H1 (cell line): ENCODE measurements around the gene UCMA. TPM values are rescaled to one million over a fixed set of nuclear protein-coding genes. Genes with fewer than 3 reads are reported as not detected.

Experiments used
- CTCF ChIA-PET: fragments of 300-600 bp; sonication (Branson Sonifier 250); formaldehyde crosslinking; loops from one replicate; lab custom pipeline; 2021; ENCODE audit not compliant: partially characterized antibody; lab: Charles Lee
- POLR2A ChIA-PET: fragments of 300-600 bp; sonication (Branson Sonifier 250); formaldehyde crosslinking; loops from one replicate; lab custom pipeline; 2021; ENCODE audit warnings: inconsistent platforms; ENCODE audit not compliant: partially characterized antibody; lab: Charles Lee
- DNase-seq, 2 experiments: peaks; one replicate each; pipeline versions ENCODE4 v3.0.0 to v3.0.0-alpha.2; 2010 to 2022; ENCODE audit warnings: low spot score in 2 of 2, low read depth in 1 of 2, mixed read lengths in 1 of 2
- FAIRE-seq: peaks from 2 replicates; lab custom pipeline; 2011; peaks lifted over from hg19 to GRCh38; lab: Jason Lieb, UNC
- H2AFZ ChIP-seq: 2 replicates; pipeline ENCODE4 v1.8.1; 2012; ENCODE audit warnings: low read length, inconsistent platforms
- H2AK5ac ChIP-seq: 2 replicates; pipeline ENCODE4 v1.6.1; 2013; ENCODE audit warnings: low read depth, low read length
- H2BK120ac ChIP-seq: replicated peaks from 2 replicates; pipeline ENCODE3; 2013; ENCODE audit warnings: low read depth, low read length, inconsistent platforms
- H2BK12ac ChIP-seq: 2 replicates; pipeline ENCODE4 v1.6.1; 2013; ENCODE audit warnings: low read depth, low read length
- H2BK15ac ChIP-seq: 2 replicates; pipeline ENCODE4 v1.6.1; 2013; ENCODE audit warnings: low read length
- H2BK20ac ChIP-seq: 2 replicates; pipeline ENCODE4 v1.6.1; 2013; ENCODE audit warnings: low read length
- H2BK5ac ChIP-seq: 2 replicates; pipeline ENCODE4 v1.6.1; 2013; ENCODE audit warnings: low read depth, low read length
- H3K14ac ChIP-seq: 2 replicates; pipeline ENCODE4 v1.6.1; 2013; ENCODE audit warnings: inconsistent platforms; ENCODE audit not compliant: insufficient read length
- H3K18ac ChIP-seq: 2 replicates; pipeline ENCODE4 v1.6.1; 2013; ENCODE audit warnings: low read length; ENCODE audit errors: extremely low read depth
- H3K23ac ChIP-seq: 2 replicates; pipeline ENCODE4 v1.6.1; 2013; ENCODE audit warnings: inconsistent platforms; ENCODE audit not compliant: insufficient read length
- H3K23me2 ChIP-seq: 2 replicates; pipeline ENCODE4 v1.6.1; 2013; ENCODE audit warnings: low read depth, low read length
- H3K27ac ChIP-seq: 2 replicates; pipeline ENCODE4 v1.6.1; 2011; ENCODE audit warnings: low read depth, low read length, inconsistent platforms
- H3K27me3 ChIP-seq, 4 experiments: replicated peaks in 1 of 4; 1 replicate in 1 of 4; 2 replicates in 3 of 4; pipeline versions ENCODE4 v1.6.1 to v1.8.1; 2011 to 2013; ENCODE audit warnings: low read length in 3 of 4, mild to moderate bottlenecking in 3 of 4, inconsistent platforms in 2 of 4, mixed read lengths in 2 of 4, moderate library complexity in 1 of 4; ENCODE audit not compliant: control insufficient read depth in 3 of 4, insufficient read depth in 3 of 4; ENCODE audit errors: extremely low read depth in 1 of 4
- H3K36me3 ChIP-seq, 4 experiments: 2 replicates each; pipeline versions ENCODE4 v1.6.1 to v1.8.1; 2011 to 2013; ENCODE audit warnings: mild to moderate bottlenecking in 4 of 4, low read length in 3 of 4, moderate library complexity in 2 of 4, control low read depth in 1 of 4, inconsistent platforms in 1 of 4; ENCODE audit not compliant: insufficient read depth in 4 of 4, control insufficient read depth in 2 of 4
- H3K4ac ChIP-seq: replicated peaks from 2 replicates; pipeline ENCODE3; 2013; ENCODE audit warnings: low read length, low read depth, mixed read lengths, inconsistent platforms; ENCODE audit not compliant: insufficient read length
- H3K4me1 ChIP-seq, 4 experiments: replicated peaks in 1 of 4; 1 replicate in 1 of 4; 2 replicates in 3 of 4; pipeline versions ENCODE4 v1.6.1 to v1.8.1; 2011 to 2013; ENCODE audit warnings: low read length in 3 of 4, inconsistent platforms in 2 of 4, mixed read lengths in 1 of 4; ENCODE audit not compliant: insufficient read depth in 4 of 4, control insufficient read depth in 3 of 4
- H3K4me2 ChIP-seq, 2 experiments: 2 replicates each; pipeline versions ENCODE4 v1.6.1 to v1.8.1; 2011 to 2013; ENCODE audit warnings: low read depth in 2 of 2, low read length in 2 of 2, control low read depth in 1 of 2, inconsistent platforms in 1 of 2, mild to moderate bottlenecking in 1 of 2; ENCODE audit not compliant: insufficient read depth in 1 of 2
- H3K4me3 ChIP-seq, 4 experiments: fragments of 200-600, 300-600 bp in 1 of 4; sonication (generic), shearing (Covaris generic), sonication (Bioruptor Twin) in 1 of 4; 2 replicates each; pipeline versions ENCODE4 v1.5.1 to v1.8.1; 2011 to 2016; ENCODE audit warnings: low read length in 4 of 4, low read depth in 3 of 4, control low read depth in 2 of 4, inconsistent platforms in 2 of 4, mild to moderate bottlenecking in 2 of 4, mixed read lengths in 1 of 4, moderate library complexity in 1 of 4; ENCODE audit not compliant: insufficient read depth in 2 of 4; ENCODE audit errors: extremely low read depth in 1 of 4
- H3K56ac ChIP-seq: replicated peaks from 2 replicates; pipeline ENCODE3; 2013; ENCODE audit warnings: low read depth, mild to moderate bottlenecking, mixed read lengths, low read length, inconsistent platforms; ENCODE audit not compliant: insufficient read length
- H3K79me1 ChIP-seq: 2 replicates; pipeline ENCODE4 v1.6.1; 2013; ENCODE audit warnings: low read depth, low read length, control low read depth
- H3K79me2 ChIP-seq, 2 experiments: 2 replicates each; pipeline versions ENCODE4 v1.6.1 to v1.8.1; 2012 to 2013; ENCODE audit warnings: low read length in 2 of 2, mild to moderate bottlenecking in 2 of 2, inconsistent platforms in 1 of 2; ENCODE audit not compliant: insufficient read depth in 2 of 2, control insufficient read depth in 1 of 2
- H3K9ac ChIP-seq, 4 experiments: replicated peaks in 1 of 4; 1 replicate in 1 of 4; 2 replicates in 3 of 4; pipeline versions ENCODE4 v1.6.1 to v1.8.1; 2011 to 2013; ENCODE audit warnings: low read depth in 3 of 4, low read length in 3 of 4, control low read depth in 2 of 4, mild to moderate bottlenecking in 2 of 4, moderate library complexity in 2 of 4, inconsistent platforms in 1 of 4; ENCODE audit errors: extremely low read depth in 1 of 4
- H3K9me3 ChIP-seq, 2 experiments: 2 replicates each; pipeline versions ENCODE4 v1.6.1 to v1.8.1; 2012 to 2013; ENCODE audit warnings: mild to moderate bottlenecking in 2 of 2, moderate library complexity in 2 of 2, control low read depth in 1 of 2, inconsistent platforms in 1 of 2, low read depth in 1 of 2, low read length in 1 of 2, mixed read lengths in 1 of 2; ENCODE audit not compliant: insufficient read depth in 2 of 2
- H4K20me1 ChIP-seq, 2 experiments: replicated peaks in 1 of 2; 2 replicates each; pipeline versions ENCODE3 to v1.8.1; 2011 to 2013; ENCODE audit warnings: inconsistent platforms in 2 of 2, low read length in 2 of 2, mild to moderate bottlenecking in 1 of 2; ENCODE audit not compliant: insufficient read depth in 2 of 2, control insufficient read depth in 1 of 2
- H4K5ac ChIP-seq: 2 replicates; pipeline ENCODE4 v1.6.1; 2013; ENCODE audit warnings: low read length, low read depth, mixed read lengths, inconsistent platforms; ENCODE audit not compliant: insufficient read length
- H4K8ac ChIP-seq: 2 replicates; pipeline ENCODE4 v1.8.0; 2013; ENCODE audit warnings: mild to moderate bottlenecking, moderate library complexity, low read length, inconsistent platforms; ENCODE audit not compliant: insufficient read depth; ENCODE audit errors: extremely low read depth
- H4K91ac ChIP-seq: replicated peaks from 2 replicates; pipeline ENCODE3; 2013; ENCODE audit warnings: low read length, mixed read lengths, inconsistent platforms; ENCODE audit not compliant: insufficient read length
- CBX5 ChIP-seq: fragments of 300-800, 300-1000 bp; sonication (generic); IDR thresholded peaks from 2 replicates; pipeline ENCODE4 v1.7.1; 2016; ENCODE audit warnings: antibody characterized with exemption, low read length, low read depth
- CEBPB ChIP-seq: IDR thresholded peaks from 2 replicates; pipeline ENCODE4 v1.6.1; 2012; ENCODE audit warnings: low read depth, low read length
- EP300 ChIP-seq, 2 experiments: IDR thresholded peaks; 1 replicate in 1 of 2; 2 replicates in 1 of 2; pipeline ENCODE4 v1.6.1; 2011 to 2012; ENCODE audit warnings: low read depth in 2 of 2, low read length in 2 of 2, mild to moderate bottlenecking in 2 of 2, borderline replicate concordance in 1 of 2, inconsistent platforms in 1 of 2, moderate library complexity in 1 of 2
- FOSL1 ChIP-seq: IDR thresholded peaks from 2 replicates; pipeline ENCODE4 v1.6.1; 2011; ENCODE audit warnings: mild to moderate bottlenecking, low read depth, low read length, moderate library complexity; ENCODE audit not compliant: insufficient read depth
- RFX5 ChIP-seq: IDR thresholded peaks from 2 replicates; pipeline ENCODE4 v1.6.1; 2011; ENCODE audit warnings: low read depth, low read length, improper control_type of control experiment, borderline replicate concordance
- SIX5 ChIP-seq: IDR thresholded peaks from 2 replicates; pipeline ENCODE4 v1.6.1; 2011; ENCODE audit warnings: mild to moderate bottlenecking, low read depth, low read length
- TAF7 ChIP-seq: optimal IDR thresholded peaks from 2 replicates; pipeline ENCODE3; 2011; ENCODE audit warnings: low read depth, mild to moderate bottlenecking, inconsistent platforms, low read length, moderate library complexity, borderline replicate concordance
- WGBS, 2 experiments: shearing (Covaris generic) in 1 of 2; methylation state at CpG; one replicate each; pipeline versions ENCODE4 v1.1.6 to v1.1.7; 2013 to 2015; ENCODE audit warnings: low lambda C conversion rate in 2 of 2, mixed read lengths in 2 of 2, inconsistent platforms in 1 of 2, low coverage in 1 of 2, missing lambda C conversion rate in 1 of 2; ENCODE audit not compliant: insufficient replicate concordance in 2 of 2, insufficient coverage in 1 of 2, insufficient read length in 1 of 2; ENCODE audit errors: extremely low coverage in 1 of 2, missing lambda C conversion rate in 1 of 2; 5-methylcytosine and 5-hydroxymethylcytosine counted together
- polyA plus RNA-seq, 7 experiments: library from polyadenylated mRNA; depleted of rRNA in 3 of 7; stranded (reverse) in 5 of 7; unstranded in 2 of 7; fragments of >200 nt in 5 of 7; fragments of 200-250 nt in 2 of 7; gene quantifications; 1 replicate in 5 of 7; 2 replicates in 1 of 7; 4 replicates in 1 of 7; pipeline versions ENCODE4 v1.2.1 to v1.2.3, GENCODE V29; 2011 to 2013; ENCODE audit warnings: missing spikeins in 2 of 7, mixed read lengths in 2 of 7
- total RNA-seq: library from RNA; stranded (reverse); fragmentation: NEBNext Ultra II Directional; extraction: Animal tissue kit (Norgen Biotek cat#: 25700); gene quantifications from 2 replicates; pipeline ENCODE4 v1.2.1, GENCODE V29; 2021
- TF ChIP-seq, protein P1 (sequence below), 3 experiments: IDR thresholded peaks; 1 replicate in 2 of 3; 2 replicates in 1 of 3; pipeline versions ENCODE4 v1.5.1 to v1.6.1; 2011; ENCODE audit warnings: low read length in 3 of 3, mild to moderate bottlenecking in 3 of 3, inconsistent platforms in 2 of 3, low read depth in 1 of 3, moderate library complexity in 1 of 3; ENCODE audit not compliant: insufficient read depth in 1 of 3; ENCODE audit errors: control extremely low read depth in 1 of 3
- TF ChIP-seq, protein P2 (sequence below): IDR thresholded peaks from 2 replicates; pipeline ENCODE4 v1.6.1; 2011; ENCODE audit warnings: low read length, improper control_type of control experiment

Gene UCMA
- total and polyA plus RNA-seq, 2 of the 8 experiments (the other 6 are each of a cell fraction or from before 2014, with no cell fraction given): 1.2 to 4.6 TPM

- H3K9ac ChIP-seq: no peak overlapping the region
- no peak overlapping the region for H2BK20ac ChIP-seq
- no peaks in the 10 kb centered on the region; a peak in 1 of 7 replicates for H3K27me3 ChIP-seq
- H4K91ac ChIP-seq: no peak overlapping the region
- H2BK12ac ChIP-seq: no peak overlapping the region
- no peak overlapping the region for H3K18ac ChIP-seq
- H3K4me3 ChIP-seq: no peak overlapping the region
- peak; percentile 13 for FAIRE-seq
- peaks cover 4 to 12% (median 7%) of the 10 kb centered on the region in 4 experiments for H3K4me1 ChIP-seq
- 28% methylated on average over 3 of the region's 3 CpGs; no CpG with 5 or more reads in 1 of the 2 experiments for WGBS, 2 experiments
- H2AK5ac ChIP-seq: no peak overlapping the region
- H3K9me3 ChIP-seq: no peaks in the 10 kb centered on the region
- H4K8ac ChIP-seq: no peak overlapping the region
- H3K27ac ChIP-seq: no peak overlapping the region
- H2BK15ac ChIP-seq: no peak overlapping the region
- H3K56ac ChIP-seq: no peak overlapping the region
- H3K79me2 ChIP-seq: no peaks in the 10 kb centered on the region
- DNase-seq: no peak
- CTCF ChIA-PET: interaction anchor here (0.7 kb wide), 1 partner anchor 98 kb away, joined by 3 read pairs; no protein-coding TSS in a partner anchor
- no peak overlapping the region for H2AFZ ChIP-seq
- POLR2A ChIA-PET: interaction anchor here (1.2 to 1.4 kb wide), 3 partner anchors 31 to 81 kb away, joined by 4 to 7 read pairs (median 4); partner anchors contain the start of gene PHYH
- no peak overlapping the region for H2BK120ac ChIP-seq
- no peaks in the 10 kb centered on the region for H4K20me1 ChIP-seq
- no peak overlapping the region for H3K23ac ChIP-seq
- no peak overlapping the region for H3K4ac ChIP-seq
- H4K5ac ChIP-seq: no peak overlapping the region
- H3K14ac ChIP-seq: no peak overlapping the region
- H3K36me3 ChIP-seq: no peaks in the 10 kb centered on the region
- H3K79me1 ChIP-seq: no peaks in the 10 kb centered on the region
- H2BK5ac ChIP-seq: no peak overlapping the region
- no peaks in the 10 kb centered on the region; the same call in 1 of the 2 replicates for H3K23me2 ChIP-seq
- no peak overlapping the region for H3K4me2 ChIP-seq
- TF ChIP-seq SIX5 (no peak), FOSL1 (no peak), RFX5 (no peak), EP300 (IDR thresholded peaks at IDR 0.05; ENCODE audit: borderline replicate concordance in 1 of 2, low read depth in 2 of 2, low read length in 2 of 2) (no peak), CEBPB (no peak), CBX5 (no peak), TAF7 (no peak)
- TF ChIP-seq, protein P1, sequence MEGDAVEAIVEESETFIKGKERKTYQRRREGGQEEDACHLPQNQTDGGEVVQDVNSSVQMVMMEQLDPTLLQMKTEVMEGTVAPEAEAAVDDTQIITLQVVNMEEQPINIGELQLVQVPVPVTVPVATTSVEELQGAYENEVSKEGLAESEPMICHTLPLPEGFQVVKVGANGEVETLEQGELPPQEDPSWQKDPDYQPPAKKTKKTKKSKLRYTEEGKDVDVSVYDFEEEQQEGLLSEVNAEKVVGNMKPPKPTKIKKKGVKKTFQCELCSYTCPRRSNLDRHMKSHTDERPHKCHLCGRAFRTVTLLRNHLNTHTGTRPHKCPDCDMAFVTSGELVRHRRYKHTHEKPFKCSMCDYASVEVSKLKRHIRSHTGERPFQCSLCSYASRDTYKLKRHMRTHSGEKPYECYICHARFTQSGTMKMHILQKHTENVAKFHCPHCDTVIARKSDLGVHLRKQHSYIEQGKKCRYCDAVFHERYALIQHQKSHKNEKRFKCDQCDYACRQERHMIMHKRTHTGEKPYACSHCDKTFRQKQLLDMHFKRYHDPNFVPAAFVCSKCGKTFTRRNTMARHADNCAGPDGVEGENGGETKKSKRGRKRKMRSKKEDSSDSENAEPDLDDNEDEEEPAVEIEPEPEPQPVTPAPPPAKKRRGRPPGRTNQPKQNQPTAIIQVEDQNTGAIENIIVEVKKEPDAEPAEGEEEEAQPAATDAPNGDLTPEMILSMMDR (IDR thresholded peaks at IDR 0.05; ENCODE audit: control extremely low read depth in 1 of 3, insufficient read depth in 1 of 3, low read depth in 1 of 3, low read length in 3 of 3): no peak
- TF ChIP-seq, protein P2, sequence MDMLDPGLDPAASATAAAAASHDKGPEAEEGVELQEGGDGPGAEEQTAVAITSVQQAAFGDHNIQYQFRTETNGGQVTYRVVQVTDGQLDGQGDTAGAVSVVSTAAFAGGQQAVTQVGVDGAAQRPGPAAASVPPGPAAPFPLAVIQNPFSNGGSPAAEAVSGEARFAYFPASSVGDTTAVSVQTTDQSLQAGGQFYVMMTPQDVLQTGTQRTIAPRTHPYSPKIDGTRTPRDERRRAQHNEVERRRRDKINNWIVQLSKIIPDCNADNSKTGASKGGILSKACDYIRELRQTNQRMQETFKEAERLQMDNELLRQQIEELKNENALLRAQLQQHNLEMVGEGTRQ: no peak
These were observed 34.7 kb upstream of the UCMA start for GRCh38 chr10:13268841-13269240.
